Hematopoietic multipotent progenitor cell (in vitro differentiated cells): ENCODE measurements around the gene ZBTB20. TPM values are rescaled to one million over a fixed set of nuclear protein-coding genes. Genes with fewer than 3 reads are reported as not detected.

Experiments
- DNase-seq, 3 donors: peaks; one replicate each; pipeline ENCODE4 v3.0.0-alpha.2; 2011 to 2015; ENCODE audit warnings: low read depth in 2 of 3, low spot score in 2 of 3
- small RNA-seq: library from RNA; depleted of rRNA; stranded (forward); fragments of <200 nt; gene quantifications from one replicate; pipeline ENCODE3, GENCODE V24; 2012
- total RNA-seq: library from RNA; depleted of rRNA; stranded (reverse); fragments of >200 nt; gene quantifications from one replicate; pipeline ENCODE4 v1.2.3, GENCODE V29; 2012

The ZBTB20 gene
- total RNA-seq, 1 donor: 78.4 TPM

GRCh38 chr3:114285648-114286230 lies 861.3 kb downstream of the ZBTB20 start:
- no peak for DNase-seq

GRCh38 chr3:114284644-114285043 lies 862.4 kb downstream of the ZBTB20 start:
- no peak for DNase-seq

Small RNA genes within 50 kb of the gene (small RNA-seq; reads per million reads assigned to genes)
- gene MIR4796: 14.6 reads per million, percentile 94 among the genes with 10 or more reads in this experiment
